ENCODE data around the gene BLOC1S3.

Gene BLOC1S3

GRCh38 chr19:45172611-45173208 is 5.9 kb upstream of the BLOC1S3 start:
- TF ChIP-seq EZH2phosphoT487 (IDR thresholded peaks at IDR 0.05; ENCODE audit: borderline replicate concordance, low read length) (no peak), CTCF (IDR thresholded peaks at IDR 0.05; ENCODE audit: low read depth, low read length, poor library complexity, severe bottlenecking) (no peak)
- Histone ChIP-seq H3K27me3 (ENCODE audit: control insufficient read depth, low read length) (no peaks in the 10 kb centered on the region), H3K9me2 (replicated peaks; ENCODE audit: control insufficient read depth, low read length) (no peaks in the 10 kb centered on the region), H4K20me1 (ENCODE audit: control insufficient read depth, insufficient read depth, low read depth, low read length) (no peaks in the 10 kb centered on the region), H3K4me2 (ENCODE audit: low read length) (no peak overlapping the region), H3K4me3 (ENCODE audit: low read length) (no peak overlapping the region), H3K79me2 (ENCODE audit: control insufficient read depth, low read length) (peaks cover 28% of the 10 kb centered on the region), H3K4me1 (ENCODE audit: control insufficient read depth, low read length) (peaks cover 13% of the 10 kb centered on the region), H3F3A (ENCODE audit: control insufficient read depth, insufficient read depth) (no peaks in the 10 kb centered on the region), H3K27ac (ENCODE audit: low read depth, low read length) (no peak overlapping the region), H3K36me3 (ENCODE audit: control insufficient read depth, low read length) (no peaks in the 10 kb centered on the region), H3K9me3 (ENCODE audit: control insufficient read depth, insufficient read depth, low read length) (no peaks in the 10 kb centered on the region)

GRCh38 chr19:45173816-45174215 is 4.8 kb upstream of the BLOC1S3 start:
- H3K9me2 ChIP-seq (replicated peaks; ENCODE audit: control insufficient read depth, low read length) = no peaks in the 10 kb centered on the region
- no peaks in the 10 kb centered on the region for H3F3A ChIP-seq (ENCODE audit: control insufficient read depth, insufficient read depth)
- H3K9me3 ChIP-seq (ENCODE audit: control insufficient read depth, insufficient read depth, low read length) = no peaks in the 10 kb centered on the region
- H3K27ac ChIP-seq (ENCODE audit: low read depth, low read length) = no peak overlapping the region
- H3K36me3 ChIP-seq (ENCODE audit: control insufficient read depth, low read length) = peaks cover under 1% of the 10 kb centered on the region; the same call in 1 of the 2 replicates
- H3K4me2 ChIP-seq (ENCODE audit: low read length) = no peak overlapping the region
- H3K4me1 ChIP-seq (ENCODE audit: control insufficient read depth, low read length) = peaks cover 13% of the 10 kb centered on the region
- H4K20me1 ChIP-seq (ENCODE audit: control insufficient read depth, insufficient read depth, low read depth, low read length) = no peaks in the 10 kb centered on the region
- H3K4me3 ChIP-seq (ENCODE audit: low read length) = no peak overlapping the region
- TF ChIP-seq CTCF (IDR thresholded peaks at IDR 0.05; ENCODE audit: low read depth, low read length, poor library complexity, severe bottlenecking) (no peak), EZH2phosphoT487 (IDR thresholded peaks at IDR 0.05; ENCODE audit: borderline replicate concordance, low read length) (no peak)
- peaks cover 33% of the 10 kb centered on the region for H3K79me2 ChIP-seq (ENCODE audit: control insufficient read depth, low read length)
- no peaks in the 10 kb centered on the region for H3K27me3 ChIP-seq (ENCODE audit: control insufficient read depth, low read length)

GRCh38 chr19:45175515-45176345 is 2.9 kb upstream of the BLOC1S3 start:
- Histone ChIP-seq H3K27me3 (ENCODE audit: control insufficient read depth, low read length) (no peaks in the 10 kb centered on the region), H4K20me1 (ENCODE audit: control insufficient read depth, insufficient read depth, low read depth, low read length) (no peaks in the 10 kb centered on the region; the same call in 1 of the 2 replicates), H3K9me3 (ENCODE audit: control insufficient read depth, insufficient read depth, low read length) (no peaks in the 10 kb centered on the region), H3K36me3 (ENCODE audit: control insufficient read depth, low read length) (peaks cover 8% of the 10 kb centered on the region; the same call in 1 of the 2 replicates), H3K79me2 (ENCODE audit: control insufficient read depth, low read length) (peaks cover 49% of the 10 kb centered on the region), H3K4me2 (ENCODE audit: low read length) (no peak overlapping the region), H3F3A (ENCODE audit: control insufficient read depth, insufficient read depth) (no peaks in the 10 kb centered on the region), H3K9me2 (replicated peaks; ENCODE audit: control insufficient read depth, low read length) (no peaks in the 10 kb centered on the region), H3K4me1 (ENCODE audit: control insufficient read depth, low read length) (peaks cover 23% of the 10 kb centered on the region), H3K4me3 (ENCODE audit: low read length) (no peak overlapping the region), H3K27ac (ENCODE audit: low read depth, low read length) (no peak overlapping the region)
- TF ChIP-seq CTCF (IDR thresholded peaks at IDR 0.05; ENCODE audit: low read depth, low read length, poor library complexity, severe bottlenecking) (no peak), EZH2phosphoT487 (IDR thresholded peaks at IDR 0.05; ENCODE audit: borderline replicate concordance, low read length) (no peak)

All from DOHH2 (cell line).